GM03348 (cell line): ENCODE results near the gene STARD9.
"Not testable (repeated sequence)": the region's sequence is repeated elsewhere in the genome, so short reads cannot be mapped to it uniquely, and the experiment has no call there.

ENCODE experiments used
- DNase-seq: peaks from one replicate; pipeline ENCODE4 v3.0.0; 2012; ENCODE audit warnings: low spot score

The STARD9 gene

GRCh38 chr15:42729409-42729808, 154.0 kb downstream of the STARD9 start:
- DNase-seq, result no peak

- no peak for DNase-seq
Observed at GRCh38 chr15:42730135-42730534, 154.7 kb downstream of the STARD9 start.

- no peak for DNase-seq
Observed at GRCh38 chr15:42730536-42730935, 155.1 kb downstream of the STARD9 start.

GRCh38 chr15:42731461-42731860, 156.1 kb downstream of the STARD9 start:
- DNase-seq, result no peak

GRCh38 chr15:42732095-42732827, 156.9 kb downstream of the STARD9 start:
- no peak for DNase-seq

- DNase-seq, result no peak
Observed at GRCh38 chr15:42733027-42733426, 157.6 kb downstream of the STARD9 start.

GRCh38 chr15:42734076-42734672, 158.8 kb downstream of the STARD9 start:
- no peak for DNase-seq

GRCh38 chr15:42735382-42736165, 160.2 kb downstream of the STARD9 start:
- DNase-seq, result no peak

GRCh38 chr15:42736178-42736792, 160.9 kb downstream of the STARD9 start:
- DNase-seq, result peak; percentile 75

GRCh38 chr15:42736793-42737528, 161.6 kb downstream of the STARD9 start, which contains the start of gene CDAN1:
CDAN1 (minus strand) TSS chr15:42737128; CDS start chr15:42737102, 26 bp downstream.
- peak; percentile 100 for DNase-seq

GRCh38 chr15:42737529-42738328, 162.3 kb downstream of the STARD9 start:
- no peak for DNase-seq

GRCh38 chr15:42741710-42742109, 166.3 kb downstream of the STARD9 start:
- peak; percentile 40 for DNase-seq

- DNase-seq, result no peak
Observed at GRCh38 chr15:42742149-42742548, 166.7 kb downstream of the STARD9 start.

- DNase-seq, result no peak
Observed at GRCh38 chr15:42744195-42744594, 168.8 kb downstream of the STARD9 start.

- DNase-seq, result no peak
Observed at GRCh38 chr15:42749266-42749665, 173.9 kb downstream of the STARD9 start.

- no peak for DNase-seq
Observed at GRCh38 chr15:42750306-42750705, 174.9 kb downstream of the STARD9 start.

- DNase-seq, result no peak
Observed at GRCh38 chr15:42759093-42759492, 183.7 kb downstream of the STARD9 start.

GRCh38 chr15:42760759-42761158, 185.4 kb downstream of the STARD9 start:
- DNase-seq, result no peak

- DNase-seq, result not testable (repeated sequence)
Observed at GRCh38 chr15:42761813-42762212, 186.4 kb downstream of the STARD9 start.

- not testable (repeated sequence) for DNase-seq
Observed at GRCh38 chr15:42764154-42764731, 188.8 kb downstream of the STARD9 start.
